ENCODE results near the gene TMIGD1.

The TMIGD1 gene, protein sequence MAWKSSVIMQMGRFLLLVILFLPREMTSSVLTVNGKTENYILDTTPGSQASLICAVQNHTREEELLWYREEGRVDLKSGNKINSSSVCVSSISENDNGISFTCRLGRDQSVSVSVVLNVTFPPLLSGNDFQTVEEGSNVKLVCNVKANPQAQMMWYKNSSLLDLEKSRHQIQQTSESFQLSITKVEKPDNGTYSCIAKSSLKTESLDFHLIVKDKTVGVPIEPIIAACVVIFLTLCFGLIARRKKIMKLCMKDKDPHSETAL
- 0 to 0.38 (median 0) reads per million in 9 experiments for total RNA-seq

DNA sequence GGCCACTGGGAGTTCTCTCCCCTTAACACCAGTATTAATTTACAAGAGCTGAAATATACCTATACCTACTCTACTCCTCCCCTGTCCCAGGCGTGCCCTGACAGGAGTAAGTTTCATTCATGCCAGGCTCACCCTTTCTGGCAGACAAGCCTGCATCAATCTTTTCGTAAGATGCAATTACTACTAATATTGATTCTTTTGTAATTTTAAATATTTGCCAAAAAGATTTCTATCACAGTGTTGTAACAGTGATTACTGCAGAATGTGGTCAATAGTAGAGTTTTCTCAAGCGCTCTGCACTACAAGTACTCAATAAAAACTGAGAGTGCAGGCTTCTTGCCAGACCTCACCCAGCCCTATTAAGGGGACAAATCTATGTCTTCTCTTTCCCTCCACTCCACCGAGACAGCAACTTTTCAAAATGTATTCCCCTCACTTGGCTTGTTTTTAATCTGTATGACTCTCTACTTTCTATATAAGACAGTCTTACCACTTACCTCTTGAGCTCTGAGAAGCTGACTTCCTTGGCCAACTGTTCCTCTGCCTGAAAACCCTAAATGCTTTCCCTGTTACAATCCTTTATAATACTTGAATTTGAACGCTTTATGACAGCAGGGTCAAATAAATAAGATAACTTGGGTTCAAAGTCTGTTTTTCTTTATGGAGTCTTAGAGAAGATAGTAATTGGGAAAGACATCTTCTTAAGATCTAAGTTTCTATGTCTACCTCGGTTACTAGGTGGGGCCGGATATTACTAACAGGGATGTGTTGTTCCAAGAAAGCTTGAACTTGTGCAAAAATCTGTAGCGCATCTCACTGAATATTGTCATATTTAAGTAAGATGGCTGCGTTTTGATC is at the start of gene TMIGD1:
TSS of gene TMIGD1 (minus strand) at position 555 of the 858 bp plus-strand sequence. CDS start 1,924 bp downstream, outside the sequence.
- no peak for DNase-seq
- H3K36me3 Mint-ChIP-seq (ENCODE audit: insufficient read depth): peaks cover 10% of the 10 kb centered on the region
- ATAC-seq (replicated peaks): no peak
- H3K27ac Mint-ChIP-seq: peak within 1 kb of the TSS; percentile 44 to 98
- H3K27me3 Mint-ChIP-seq: no peaks in the 10 kb centered on the region
- peak within 1 kb of the TSS in 1 of 2 donors; percentile 39 for H3K4me3 Mint-ChIP-seq
- H3K4me1 Mint-ChIP-seq (ENCODE audit: low read depth in 2 of 2): peaks cover 35% of the 10 kb centered on the region in 2 donors
- H3K9me3 Mint-ChIP-seq: peaks cover 0 to 2% of the 10 kb centered on the region in 2 donors

DNA sequence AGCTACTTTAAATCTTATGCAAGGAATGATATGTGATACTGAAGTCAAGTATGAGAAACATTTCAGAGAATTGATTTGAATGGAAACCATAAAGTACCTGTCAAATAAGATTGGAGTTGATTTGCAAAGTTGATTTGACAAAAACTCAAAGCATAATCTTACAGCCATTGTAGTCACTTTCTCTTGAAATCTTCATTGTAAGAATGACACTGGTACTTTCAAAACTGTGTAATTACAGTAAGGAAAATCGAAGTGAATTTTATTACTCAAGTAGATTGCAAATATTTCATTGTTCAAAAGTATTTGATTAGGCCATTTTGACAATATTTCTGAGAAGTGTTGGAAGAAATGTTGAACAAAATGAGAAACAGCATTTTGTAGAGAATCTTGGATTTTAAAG is 48.5 kb upstream of the TMIGD1 start:
- H3K9me3 Mint-ChIP-seq: no peaks in the 10 kb centered on the region

DNA sequence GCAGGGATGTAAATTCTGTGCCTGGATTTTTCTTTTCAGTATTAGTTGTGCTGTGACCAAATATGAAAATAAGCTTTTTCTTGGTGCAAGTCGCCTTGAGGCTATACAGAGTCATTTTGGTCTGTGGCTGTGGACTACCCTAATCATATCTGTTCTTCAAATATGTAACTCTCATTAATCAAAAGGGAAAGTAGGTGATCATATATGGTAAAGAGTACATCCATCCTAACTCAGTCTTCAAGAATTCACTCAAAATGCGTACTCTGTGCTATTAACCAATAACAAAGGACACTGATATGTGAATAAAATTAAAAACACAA is 47.4 kb upstream of the TMIGD1 start:
- Mint-ChIP-seq H3K27me3 (no peaks in the 10 kb centered on the region), H3K4me3 (peak overlapping the region; percentile 82 to 88), H3K36me3 (ENCODE audit: insufficient read depth) (peaks cover 27% of the 10 kb centered on the region), H3K9me3 (no peaks in the 10 kb centered on the region), H3K4me1 (ENCODE audit: low read depth in 2 of 2) (peaks cover 36 to 66% of the 10 kb centered on the region in 2 donors), H3K27ac (peak overlapping the region in 1 of 2 donors; percentile 91)
- no peak for ATAC-seq (replicated peaks)
- DNase-seq: no peak

More for the DNA sequence above, 48.5 kb upstream of the TMIGD1 start:
- no peak overlapping the region for H3K27ac Mint-ChIP-seq
- H3K36me3 Mint-ChIP-seq (ENCODE audit: insufficient read depth): peaks cover 35% of the 10 kb centered on the region
- peaks cover 32 to 60% of the 10 kb centered on the region in 2 donors for H3K4me1 Mint-ChIP-seq (ENCODE audit: low read depth in 2 of 2)
- no peak overlapping the region for H3K4me3 Mint-ChIP-seq
- ATAC-seq (replicated peaks) (no peak), DNase-seq (no peak)
- H3K27me3 Mint-ChIP-seq: no peaks in the 10 kb centered on the region

DNA sequence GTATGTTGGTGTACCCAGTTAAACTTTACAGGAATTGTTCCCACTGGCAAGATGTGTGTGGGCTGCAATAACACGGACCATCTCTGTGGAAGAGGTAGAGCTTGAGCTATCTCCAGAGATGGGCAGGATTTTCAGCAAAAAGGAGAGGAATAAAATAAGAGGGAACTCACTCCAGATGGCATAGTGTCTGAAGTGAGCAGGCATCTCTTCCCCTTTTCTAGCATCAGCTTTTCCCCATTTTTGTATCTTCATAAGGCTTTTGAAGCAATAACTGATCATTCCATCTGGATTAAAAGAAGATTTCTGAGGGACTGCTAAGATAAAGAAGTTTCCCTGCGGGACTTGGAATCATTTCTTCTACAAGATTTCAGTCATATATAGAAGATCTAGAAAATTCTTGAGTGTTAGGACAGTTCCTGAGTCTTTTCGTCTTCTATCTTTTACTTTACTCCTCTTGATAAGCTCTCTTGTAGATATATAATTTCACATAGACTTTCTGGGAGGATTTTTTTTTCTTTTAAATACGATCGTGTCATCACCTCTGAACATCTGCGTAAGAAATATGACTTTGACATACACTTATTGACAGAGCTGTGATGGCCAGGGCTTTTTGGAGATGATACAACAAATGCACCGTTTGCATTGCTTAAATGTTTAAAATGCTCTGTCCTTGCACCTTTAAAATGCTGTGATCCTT is 46.9 kb upstream of the TMIGD1 start:
- Mint-ChIP-seq H3K4me3 (peak overlapping the region; percentile 82 to 88), H3K36me3 (ENCODE audit: insufficient read depth) (peaks cover 23% of the 10 kb centered on the region), H3K27me3 (no peaks in the 10 kb centered on the region), H3K27ac (peak overlapping the region; percentile 87 to 91), H3K4me1 (ENCODE audit: low read depth in 2 of 2) (peaks cover 36 to 66% of the 10 kb centered on the region in 2 donors), H3K9me3 (no peaks in the 10 kb centered on the region)
- DNase-seq (no peak), ATAC-seq (replicated peaks) (no peak)

DNA sequence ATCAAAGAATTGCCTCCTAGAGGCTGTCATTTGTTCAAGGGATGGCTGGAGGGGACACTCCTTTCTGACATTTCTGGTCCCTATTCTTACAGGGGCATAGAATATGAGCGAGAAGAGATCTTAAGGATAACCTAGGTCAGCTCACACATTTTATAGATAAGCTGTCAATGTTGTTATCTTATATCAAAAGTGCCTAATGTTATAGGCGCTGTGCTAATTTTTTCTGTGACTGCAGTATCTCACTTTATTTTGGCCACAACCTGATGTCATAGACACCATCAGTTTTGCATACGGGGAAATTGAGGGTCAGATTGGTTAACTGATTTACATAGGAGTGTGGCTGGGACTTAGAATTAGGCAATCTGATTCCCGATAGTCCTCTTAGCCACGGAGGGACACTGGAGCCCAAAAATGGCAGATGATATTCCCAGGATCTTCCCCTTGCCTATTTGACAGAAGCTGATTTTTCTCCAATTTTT is 46.1 kb upstream of the TMIGD1 start:
- Mint-ChIP-seq H3K4me1 (ENCODE audit: low read depth in 2 of 2) (peaks cover 34 to 60% of the 10 kb centered on the region in 2 donors), H3K27ac (peak overlapping the region; percentile 87 to 91), H3K4me3 (peak overlapping the region; percentile 82 to 88), H3K9me3 (no peaks in the 10 kb centered on the region), H3K27me3 (no peaks in the 10 kb centered on the region), H3K36me3 (ENCODE audit: insufficient read depth) (peaks cover 18% of the 10 kb centered on the region)
- DNase-seq (no peak), ATAC-seq (replicated peaks) (no peak)

DNA sequence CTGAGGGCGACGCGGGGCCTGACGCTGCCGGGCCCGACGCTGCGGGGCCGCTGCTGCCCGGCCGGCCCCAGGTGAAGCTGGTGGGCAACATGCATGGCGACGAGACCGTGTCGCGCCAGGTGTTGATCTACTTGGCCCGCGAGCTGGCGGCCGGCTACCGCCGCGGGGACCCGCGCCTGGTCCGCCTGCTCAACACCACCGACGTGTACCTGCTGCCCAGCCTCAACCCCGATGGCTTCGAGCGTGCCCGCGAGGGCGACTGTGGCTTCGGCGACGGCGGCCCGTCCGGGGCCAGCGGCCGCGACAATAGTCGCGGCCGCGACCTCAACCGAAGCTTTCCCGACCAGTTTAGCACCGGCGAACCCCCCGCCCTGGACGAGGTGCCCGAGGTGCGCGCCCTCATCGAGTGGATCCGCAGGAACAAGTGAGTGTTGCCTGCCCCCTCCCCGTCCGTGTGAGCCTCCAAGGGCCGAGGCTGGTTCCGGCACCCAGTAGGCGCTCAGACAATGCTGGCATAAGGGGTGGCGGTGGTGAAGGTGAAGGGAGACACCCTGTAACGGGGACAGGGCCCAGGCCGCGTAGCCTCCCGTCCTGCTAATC is 45.5 kb upstream of the TMIGD1 start:
- ATAC-seq (replicated peaks) (peak; percentile 3), DNase-seq (peak in 2 of 3 experiments; percentile 12 to 19)
- H3K4me1 Mint-ChIP-seq (ENCODE audit: low read depth in 2 of 2): peaks cover 34 to 56% of the 10 kb centered on the region in 2 donors
- peak overlapping the region; percentile 87 to 91 for H3K27ac Mint-ChIP-seq
- H3K36me3 Mint-ChIP-seq (ENCODE audit: insufficient read depth): peaks cover 15% of the 10 kb centered on the region
- no peaks in the 10 kb centered on the region for H3K9me3 Mint-ChIP-seq
- H3K27me3 Mint-ChIP-seq: no peaks in the 10 kb centered on the region
- H3K4me3 Mint-ChIP-seq: peak overlapping the region; percentile 82 to 88

DNA sequence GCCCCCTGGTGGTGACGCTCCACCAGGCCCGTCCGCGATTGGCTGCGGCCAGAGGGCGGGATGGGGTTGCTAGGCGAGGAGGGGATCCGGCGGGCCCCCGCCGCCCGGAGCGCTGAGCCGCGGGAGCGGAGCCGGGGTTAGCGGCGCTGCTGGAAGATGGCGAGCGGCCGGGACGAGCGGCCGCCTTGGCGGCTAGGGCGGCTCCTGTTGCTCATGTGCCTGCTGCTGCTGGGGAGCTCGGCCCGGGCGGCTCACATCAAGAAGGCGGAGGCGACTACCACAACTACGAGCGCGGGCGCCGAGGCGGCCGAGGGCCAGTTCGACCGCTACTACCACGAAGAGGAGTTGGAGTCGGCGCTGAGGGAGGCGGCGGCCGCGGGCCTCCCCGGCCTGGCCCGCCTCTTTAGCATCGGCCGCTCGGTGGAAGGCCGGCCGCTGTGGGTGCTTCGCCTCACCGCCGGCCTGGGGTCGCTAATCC is 45.0 kb upstream of the TMIGD1 start, which contains the start of gene CPD:
TSS of gene CPD (plus strand) at position 103 of the 478 bp plus-strand sequence. CDS start at position 157, 54 bp downstream.
- Mint-ChIP-seq H3K9me3 (no peaks in the 10 kb centered on the region), H3K36me3 (ENCODE audit: insufficient read depth) (peaks cover 15% of the 10 kb centered on the region), H3K27me3 (no peaks in the 10 kb centered on the region), H3K4me3 (peak within 1 kb of the TSS; percentile 82 to 88), H3K27ac (peak within 1 kb of the TSS; percentile 87 to 91), H3K4me1 (ENCODE audit: low read depth in 2 of 2) (peaks cover 34 to 51% of the 10 kb centered on the region in 2 donors)
- peak; percentile 97 to 98 (median 97) for DNase-seq
- ATAC-seq (replicated peaks): peak; percentile 86

DNA sequence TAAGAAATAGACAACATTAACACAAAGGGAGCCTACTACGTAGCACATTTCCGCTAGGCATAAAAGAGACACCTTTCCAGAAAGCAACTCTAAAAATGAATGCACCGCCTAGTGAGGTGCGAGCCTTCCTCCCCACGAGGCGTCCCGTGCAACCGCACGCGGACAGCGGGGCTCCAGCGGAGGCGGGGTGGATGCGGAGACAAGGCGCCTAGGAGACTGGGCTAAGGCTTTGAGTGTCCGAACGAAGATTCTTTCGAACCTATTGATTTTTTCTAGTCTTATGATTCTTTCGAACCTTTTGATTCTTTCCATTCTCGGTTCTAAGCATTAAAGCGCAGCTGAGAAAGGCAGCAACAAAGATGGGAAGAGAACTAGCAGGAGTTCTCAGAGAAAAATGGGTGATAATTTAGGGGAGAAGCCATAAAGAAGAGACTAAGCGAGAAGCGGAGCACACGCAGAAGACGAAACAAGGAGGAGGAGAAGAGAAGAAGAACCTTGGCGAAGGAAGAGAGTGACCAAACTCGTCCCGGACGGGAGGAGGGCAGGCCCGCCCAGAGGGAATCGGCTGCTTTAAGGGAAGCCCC is 44.5 kb upstream of the TMIGD1 start:
- H3K4me3 Mint-ChIP-seq: peak overlapping the region; percentile 82 to 88
- DNase-seq: peak; percentile 59 to 68 (median 59)
- no peaks in the 10 kb centered on the region for H3K9me3 Mint-ChIP-seq
- H3K27me3 Mint-ChIP-seq: no peaks in the 10 kb centered on the region
- peaks cover 15% of the 10 kb centered on the region for H3K36me3 Mint-ChIP-seq (ENCODE audit: insufficient read depth)
- peak overlapping the region; percentile 87 to 91 for H3K27ac Mint-ChIP-seq
- H3K4me1 Mint-ChIP-seq (ENCODE audit: low read depth in 2 of 2): peaks cover 34 to 46% of the 10 kb centered on the region in 2 donors
- ATAC-seq (replicated peaks): peak; percentile 64

DNA sequence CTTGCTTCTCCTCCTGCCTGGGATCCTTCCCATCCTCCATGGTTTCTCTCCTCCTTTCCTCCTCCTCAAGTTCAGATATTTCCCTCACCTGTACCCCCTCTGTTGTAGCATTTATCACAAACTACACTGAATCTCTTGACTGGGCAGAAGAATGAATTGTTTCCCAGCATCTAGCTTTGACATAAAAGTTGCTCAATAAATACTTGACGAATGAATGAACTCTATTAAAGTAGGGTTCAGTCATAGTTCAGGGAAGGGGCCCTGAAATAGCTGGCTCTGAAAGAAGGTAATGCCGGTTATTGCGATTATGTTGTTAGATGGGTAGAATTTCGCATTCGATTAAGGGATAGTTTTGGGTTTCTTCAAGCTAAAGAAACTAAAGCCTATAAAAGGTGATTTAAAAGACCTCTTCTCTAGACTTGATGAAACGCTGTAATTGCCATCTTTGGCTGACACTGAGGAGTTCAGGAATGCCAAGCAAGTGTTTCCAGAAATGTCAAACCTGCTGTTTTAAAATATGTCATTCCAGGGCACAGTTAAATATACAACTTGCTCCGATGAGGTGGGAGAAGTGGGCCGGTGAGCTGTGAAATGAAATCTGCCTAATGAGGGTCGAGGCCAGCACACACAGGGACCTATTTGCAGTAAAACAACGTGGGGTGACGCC is 43.9 kb upstream of the TMIGD1 start:
- Mint-ChIP-seq H3K27ac (peak overlapping the region; percentile 87 to 91), H3K9me3 (no peaks in the 10 kb centered on the region), H3K4me3 (peak overlapping the region; percentile 82 to 88), H3K36me3 (ENCODE audit: insufficient read depth) (peaks cover 15% of the 10 kb centered on the region), H3K27me3 (no peaks in the 10 kb centered on the region), H3K4me1 (ENCODE audit: low read depth in 2 of 2) (peaks cover 32 to 44% of the 10 kb centered on the region in 2 donors)
- no peak for ATAC-seq (replicated peaks)
- DNase-seq: no peak

DNA sequence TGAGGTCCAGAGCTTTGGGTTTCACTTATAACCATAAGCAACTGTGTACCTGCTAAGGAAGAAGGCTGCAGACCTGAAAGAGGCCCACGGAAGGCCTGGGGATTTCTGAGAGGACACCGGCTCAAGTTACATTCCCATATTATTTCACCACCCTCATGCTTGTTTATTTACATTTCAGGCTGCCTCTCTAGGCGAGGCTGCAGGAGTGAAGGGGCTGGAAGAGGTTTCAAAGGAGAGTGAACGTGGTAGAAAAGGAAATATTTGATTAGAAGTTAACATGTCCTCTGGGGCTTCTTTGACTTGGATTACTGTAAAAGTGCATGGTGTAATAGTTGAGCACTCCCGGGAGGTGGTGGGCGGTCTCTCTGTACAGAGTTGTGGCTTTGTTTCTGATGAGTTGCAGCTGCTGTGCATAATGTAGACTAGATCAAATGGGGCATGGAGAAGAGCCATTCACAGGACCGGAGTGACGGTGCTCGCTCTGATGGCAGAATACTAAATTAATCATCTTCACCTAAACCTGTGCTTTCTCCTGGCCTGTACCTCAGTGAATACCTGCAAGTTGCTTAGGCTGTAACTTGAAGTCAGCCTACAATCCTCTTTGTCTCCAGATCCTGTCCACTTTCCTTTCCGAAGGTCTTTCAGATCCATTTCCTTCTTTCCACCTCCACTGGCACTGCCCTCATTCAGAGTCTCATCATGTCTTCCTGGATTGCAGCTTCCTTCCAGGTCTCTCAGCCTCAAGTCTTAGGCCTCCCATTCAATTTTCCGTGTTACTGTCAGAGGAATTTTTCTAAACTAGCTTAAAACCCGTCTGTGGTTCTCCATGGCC is 43.0 kb upstream of the TMIGD1 start:
- peak overlapping the region in 1 of 2 donors; percentile 26 for H3K4me3 Mint-ChIP-seq
- H3K27me3 Mint-ChIP-seq: no peaks in the 10 kb centered on the region
- DNase-seq (no peak), ATAC-seq (replicated peaks) (no peak)
- peak overlapping the region; percentile 87 to 91 for H3K27ac Mint-ChIP-seq
- H3K36me3 Mint-ChIP-seq (ENCODE audit: insufficient read depth): peaks cover 15% of the 10 kb centered on the region
- peaks cover 30 to 43% of the 10 kb centered on the region in 2 donors for H3K4me1 Mint-ChIP-seq (ENCODE audit: low read depth in 2 of 2)
- H3K9me3 Mint-ChIP-seq: no peaks in the 10 kb centered on the region

DNA sequence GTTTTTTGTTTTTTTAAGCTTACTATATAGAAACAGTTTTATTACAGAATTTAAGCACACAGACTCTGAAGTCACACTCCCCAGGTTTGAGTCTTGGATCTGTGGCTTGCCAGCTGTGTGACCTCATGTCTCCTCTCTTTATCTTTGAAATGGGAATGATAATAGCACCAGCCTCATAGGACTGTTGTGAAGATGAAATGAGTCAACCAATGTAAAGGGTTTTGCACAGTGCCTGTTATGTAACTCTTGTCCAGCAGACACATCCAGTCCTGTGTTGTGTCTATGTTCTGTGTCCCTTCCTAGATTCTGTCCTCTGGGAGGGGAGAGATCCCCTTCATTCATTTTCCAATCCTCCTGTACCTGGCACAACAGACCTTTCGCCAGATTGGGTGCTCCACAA is 41.8 kb upstream of the TMIGD1 start:
- Mint-ChIP-seq H3K27ac (no peak overlapping the region), H3K36me3 (ENCODE audit: insufficient read depth) (peaks cover 15% of the 10 kb centered on the region), H3K4me3 (no peak overlapping the region), H3K27me3 (no peaks in the 10 kb centered on the region), H3K9me3 (no peaks in the 10 kb centered on the region), H3K4me1 (ENCODE audit: low read depth in 2 of 2) (peaks cover 23 to 34% of the 10 kb centered on the region in 2 donors)
- ATAC-seq (replicated peaks): no peak
- DNase-seq: no peak

Data from effector memory CD8-positive, alpha-beta T cell (primary cell).